Nephron progenitor cell (in vitro differentiated cells): Measurements from ENCODE around the gene NFATC1.

Source experiments
- DNase-seq: peaks from one replicate; pipeline ENCODE4 v3.0.0; 2021
- H3K27ac Mint-ChIP-seq: 2 replicates; pipeline ENCODE4 v1.8.0; 2021; ENCODE audit warnings: mild to moderate bottlenecking, moderate library complexity, mixed read lengths
- H3K27me3 Mint-ChIP-seq: 2 replicates; pipeline ENCODE4 v1.8.0; 2021; ENCODE audit warnings: mild to moderate bottlenecking, low read depth, mixed read lengths; ENCODE audit not compliant: poor library complexity
- H3K36me3 Mint-ChIP-seq: 2 replicates; pipeline ENCODE4 v1.8.0; 2021; ENCODE audit warnings: low read depth, mixed read lengths
- H3K4me1 Mint-ChIP-seq: 2 replicates; pipeline ENCODE4 v1.8.0; 2021; ENCODE audit warnings: mixed read lengths
- H3K4me3 Mint-ChIP-seq: 2 replicates; pipeline ENCODE4 v1.8.0; 2021; ENCODE audit warnings: mild to moderate bottlenecking, moderate library complexity, mixed read lengths
- H3K9me3 Mint-ChIP-seq: 2 replicates; pipeline ENCODE4 v1.8.0; 2021; ENCODE audit warnings: mild to moderate bottlenecking, moderate library complexity, mixed read lengths
- TF ChIP-seq, protein P1 (sequence below): fragments of 200-600 bp; sonication (generic); IDR thresholded peaks from 2 replicates; pipeline ENCODE4 v1.5.0; 2021; ENCODE audit warnings: antibody characterized with exemption

Gene NFATC1

DNA sequence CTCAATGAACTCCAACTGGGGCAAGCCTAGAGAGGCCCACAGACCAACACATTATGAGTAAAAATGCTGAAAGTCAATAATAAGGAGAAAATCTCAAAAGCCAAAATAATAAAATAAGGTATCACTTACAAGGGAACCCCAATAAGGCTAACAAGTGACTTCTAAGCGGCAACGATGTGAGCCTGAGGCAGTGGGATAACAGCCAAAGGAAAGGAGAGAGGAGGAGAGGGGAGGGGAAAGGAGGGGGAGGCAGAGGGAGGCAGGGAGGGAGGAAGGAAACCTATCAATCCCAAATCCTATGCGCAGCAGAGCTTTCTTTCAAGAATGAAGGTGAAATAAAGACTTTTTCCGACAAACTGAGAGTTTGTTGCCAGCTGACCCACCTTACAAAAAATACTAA is 6.0 kb upstream of the NFATC1 start:
- Mint-ChIP-seq H3K4me1 (peaks cover 22% of the 10 kb centered on the region), H3K9me3 (peaks cover 6% of the 10 kb centered on the region), H3K27me3 (peaks cover 72% of the 10 kb centered on the region), H3K27ac (no peak overlapping the region), H3K36me3 (no peaks in the 10 kb centered on the region), H3K4me3 (no peak overlapping the region)
- TF ChIP-seq, protein P1, sequence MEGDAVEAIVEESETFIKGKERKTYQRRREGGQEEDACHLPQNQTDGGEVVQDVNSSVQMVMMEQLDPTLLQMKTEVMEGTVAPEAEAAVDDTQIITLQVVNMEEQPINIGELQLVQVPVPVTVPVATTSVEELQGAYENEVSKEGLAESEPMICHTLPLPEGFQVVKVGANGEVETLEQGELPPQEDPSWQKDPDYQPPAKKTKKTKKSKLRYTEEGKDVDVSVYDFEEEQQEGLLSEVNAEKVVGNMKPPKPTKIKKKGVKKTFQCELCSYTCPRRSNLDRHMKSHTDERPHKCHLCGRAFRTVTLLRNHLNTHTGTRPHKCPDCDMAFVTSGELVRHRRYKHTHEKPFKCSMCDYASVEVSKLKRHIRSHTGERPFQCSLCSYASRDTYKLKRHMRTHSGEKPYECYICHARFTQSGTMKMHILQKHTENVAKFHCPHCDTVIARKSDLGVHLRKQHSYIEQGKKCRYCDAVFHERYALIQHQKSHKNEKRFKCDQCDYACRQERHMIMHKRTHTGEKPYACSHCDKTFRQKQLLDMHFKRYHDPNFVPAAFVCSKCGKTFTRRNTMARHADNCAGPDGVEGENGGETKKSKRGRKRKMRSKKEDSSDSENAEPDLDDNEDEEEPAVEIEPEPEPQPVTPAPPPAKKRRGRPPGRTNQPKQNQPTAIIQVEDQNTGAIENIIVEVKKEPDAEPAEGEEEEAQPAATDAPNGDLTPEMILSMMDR, result no peak
- no peak for DNase-seq

DNA sequence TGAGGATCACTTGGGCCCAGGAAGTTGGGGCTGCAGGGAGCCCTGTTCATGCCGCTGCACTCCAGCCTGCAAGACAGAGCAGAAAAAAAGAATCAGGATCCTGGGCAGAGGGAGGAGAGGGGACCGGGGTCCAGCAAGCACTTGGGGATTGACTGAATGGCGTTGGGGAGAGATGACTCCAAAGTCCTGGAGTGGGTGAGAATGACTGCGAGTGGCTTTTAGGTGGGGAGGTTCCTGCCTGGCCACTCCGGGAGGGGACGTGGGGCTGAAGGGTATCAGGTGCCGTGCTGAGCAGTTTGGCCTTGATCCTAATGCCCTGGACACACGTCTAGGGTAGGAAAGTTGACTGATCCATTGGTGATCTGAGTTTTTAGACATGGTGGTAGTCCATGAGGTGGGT is 3.5 kb upstream of the NFATC1 start:
- Mint-ChIP-seq H3K4me1 (peaks cover 21% of the 10 kb centered on the region), H3K9me3 (peaks cover 6% of the 10 kb centered on the region), H3K27ac (no peak overlapping the region), H3K27me3 (peaks cover 90% of the 10 kb centered on the region), H3K4me3 (no peak overlapping the region), H3K36me3 (no peaks in the 10 kb centered on the region)
- TF ChIP-seq, protein P1, result no peak
- no peak for DNase-seq

DNA sequence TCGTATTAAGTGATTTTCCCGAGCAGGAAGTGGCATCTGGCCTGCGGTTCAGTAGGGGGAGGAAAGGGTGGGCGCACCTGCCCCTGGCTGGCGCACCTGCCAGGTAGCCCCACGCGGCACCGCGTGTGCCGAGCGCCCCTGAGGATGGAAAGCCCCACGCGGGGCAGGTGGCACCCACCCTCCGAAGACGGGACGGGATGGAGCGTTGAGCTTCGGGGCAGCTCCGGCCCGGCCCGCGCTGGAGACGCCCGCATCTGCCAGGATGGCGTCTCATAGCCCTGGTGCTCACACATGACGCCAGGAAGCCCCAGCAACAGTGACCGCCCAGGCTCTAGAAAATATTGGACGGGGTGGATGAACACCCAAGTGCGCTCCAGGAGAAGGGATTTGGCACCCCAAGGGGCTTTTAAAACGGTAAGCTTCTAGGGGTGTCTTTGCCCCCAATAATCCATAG is 2.5 kb upstream of the NFATC1 start:
- H3K27ac Mint-ChIP-seq, result no peak overlapping the region
- DNase-seq, result no peak
- H3K4me3 Mint-ChIP-seq, result peak overlapping the region; percentile 80
- peaks cover 20% of the 10 kb centered on the region for H3K4me1 Mint-ChIP-seq
- no peaks in the 10 kb centered on the region for H3K36me3 Mint-ChIP-seq
- TF ChIP-seq, protein P1, result no peak
- H3K9me3 Mint-ChIP-seq, result peaks cover 6% of the 10 kb centered on the region
- H3K27me3 Mint-ChIP-seq, result peaks cover 91% of the 10 kb centered on the region

DNA sequence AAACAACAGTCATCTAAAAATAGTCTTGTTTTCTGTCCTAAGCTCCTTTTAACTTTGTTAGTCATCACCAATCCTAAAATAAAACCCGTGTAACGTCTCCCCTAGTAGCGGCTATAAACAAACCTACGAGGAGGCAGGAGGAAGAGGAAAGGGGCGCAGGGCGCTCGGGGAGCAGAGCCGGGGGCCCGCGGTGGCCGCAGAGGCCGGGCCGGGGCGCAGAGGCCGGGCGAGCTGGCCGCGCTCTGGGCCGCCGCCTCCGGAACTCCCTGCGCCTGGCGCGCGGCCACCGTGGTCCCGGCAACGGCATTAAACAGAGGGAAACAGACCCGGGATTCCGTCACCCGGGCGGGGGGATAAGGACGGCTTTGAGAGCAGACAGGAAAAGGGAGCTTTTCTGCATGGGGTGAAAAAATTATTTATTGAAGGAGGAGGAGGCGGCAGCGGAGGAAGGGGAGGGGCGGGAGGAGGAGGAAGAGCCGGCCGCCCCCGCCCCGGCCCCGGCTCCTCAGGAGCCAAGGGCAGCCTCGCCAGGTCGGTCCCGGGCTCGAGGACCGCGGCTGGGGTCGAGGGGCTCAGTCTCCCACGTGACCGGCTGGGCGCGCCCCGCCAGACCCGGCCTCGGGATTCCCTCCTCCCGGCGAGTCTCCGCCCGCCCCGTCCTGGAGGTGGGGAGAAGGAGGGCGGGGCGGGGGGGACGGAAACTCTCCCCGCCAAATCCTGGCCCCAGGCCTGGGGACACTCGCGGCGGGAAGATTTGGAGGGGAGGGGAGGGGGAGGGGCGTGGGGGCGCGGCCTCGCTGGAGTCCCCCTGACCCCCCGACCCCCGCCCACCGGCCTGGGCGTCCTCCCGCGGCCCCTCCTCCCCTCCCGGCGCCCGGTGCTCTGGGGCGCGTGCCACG is 1.8 kb upstream of the NFATC1 start:
- peaks cover 18% of the 10 kb centered on the region for H3K4me1 Mint-ChIP-seq
- peak; percentile 72 for DNase-seq
- no peak overlapping the region for H3K27ac Mint-ChIP-seq

DNA sequence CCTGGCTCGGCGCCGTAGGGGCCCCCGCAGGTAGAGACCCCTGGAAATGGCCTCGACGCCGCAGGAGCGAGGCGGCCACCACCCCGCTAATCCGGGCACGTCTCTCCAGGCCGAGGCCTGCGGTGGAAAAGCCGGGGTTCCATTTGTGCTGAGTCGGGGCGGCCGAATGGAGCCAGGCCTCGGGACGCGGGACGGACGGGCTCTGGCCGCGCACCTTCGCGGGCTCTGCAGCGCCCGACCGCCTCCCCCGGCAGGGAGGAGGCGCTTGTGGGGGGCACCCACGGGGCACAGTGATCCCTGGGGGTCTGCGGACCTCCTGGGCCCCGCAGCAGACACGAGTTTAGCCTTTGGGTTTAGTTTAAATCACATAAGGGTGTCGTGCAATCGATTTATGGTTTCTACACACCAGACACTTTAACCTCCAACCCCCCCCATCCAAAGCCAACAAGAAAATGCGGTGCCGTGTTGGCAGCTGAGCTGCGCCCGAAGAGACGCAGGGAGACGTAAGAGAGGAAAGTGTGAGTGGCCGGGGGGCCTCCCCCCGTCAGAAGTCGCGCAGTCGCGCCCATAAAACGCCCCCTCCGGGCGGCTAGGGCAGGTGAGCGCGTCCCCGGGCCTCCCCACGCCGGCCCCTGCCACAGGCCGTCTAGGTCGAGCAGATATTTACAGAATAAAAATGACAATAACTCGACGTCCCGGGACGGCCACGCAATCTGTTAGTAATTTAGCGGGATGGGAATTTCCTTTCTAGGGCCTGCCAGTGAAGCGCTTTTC is 1.0 kb upstream of the NFATC1 start:
- peak; percentile 41 for DNase-seq
- Mint-ChIP-seq H3K27ac (no peak overlapping the region), H3K36me3 (no peaks in the 10 kb centered on the region), H3K4me1 (peaks cover 21% of the 10 kb centered on the region), H3K4me3 (peak overlapping the region; percentile 78), H3K9me3 (peaks cover 6% of the 10 kb centered on the region), H3K27me3 (peaks cover 90% of the 10 kb centered on the region)
- TF ChIP-seq, protein P1, result no peak

More for the DNA sequence above, 1.8 kb upstream of the NFATC1 start:
- TF ChIP-seq, protein P1, result no peak
- Mint-ChIP-seq H3K4me3 (peak overlapping the region; percentile 80), H3K27me3 (peaks cover 91% of the 10 kb centered on the region), H3K9me3 (peaks cover 6% of the 10 kb centered on the region), H3K36me3 (no peaks in the 10 kb centered on the region)
